GM21723 (cell line): Measurements from ENCODE around the gene CELSR3.

Experiments
- ATAC-seq: cut with Tn5 transposase; IDR thresholded peaks from one replicate; pipeline ENCODE4 v1.9.1; 2021; ENCODE audit warnings: mild to moderate bottlenecking, moderate library complexity; ENCODE audit not compliant: unreplicated experiment

The CELSR3 gene

DNA sequence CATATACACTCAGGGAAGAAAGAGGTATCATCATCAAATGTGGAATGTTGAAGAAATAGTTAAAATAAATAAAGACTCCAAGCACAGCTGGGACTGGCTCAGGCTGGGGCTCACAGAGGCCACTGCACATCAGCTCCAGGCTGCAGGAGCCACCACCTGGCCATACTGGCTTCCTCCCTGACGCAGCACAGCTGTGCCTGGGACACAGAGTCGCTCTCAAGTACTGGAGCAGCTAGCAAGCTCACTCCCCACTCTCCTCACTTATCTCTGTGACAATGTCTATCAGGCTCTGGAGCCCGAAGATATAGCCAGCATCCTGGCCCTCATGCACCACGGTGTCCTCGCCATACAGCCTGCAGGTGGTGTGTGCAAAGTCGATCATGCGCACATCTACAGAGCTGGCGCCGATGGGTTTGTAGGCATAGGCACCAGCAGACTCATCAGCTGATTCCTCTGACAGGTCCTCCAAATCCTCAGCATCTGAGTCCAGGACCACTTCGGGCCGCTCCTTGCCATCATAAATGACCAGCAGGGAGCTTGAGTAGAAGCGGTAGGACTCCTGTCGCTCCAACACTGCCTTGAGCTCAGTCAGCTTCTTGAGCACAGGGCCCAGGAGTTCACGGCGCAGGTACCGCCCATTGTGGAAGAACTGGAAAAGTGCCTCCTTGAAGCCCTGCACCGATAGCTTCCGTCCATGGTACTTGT lies 25.5 kb upstream of the CELSR3 start:
- no peak for ATAC-seq

GRCh38 chr3:48687220-48687678 lies 24.6 kb upstream of the CELSR3 start:
- ATAC-seq: no peak

GRCh38 chr3:48686538-48687219 lies 24.0 kb upstream of the CELSR3 start:
- ATAC-seq: no peak

DNA sequence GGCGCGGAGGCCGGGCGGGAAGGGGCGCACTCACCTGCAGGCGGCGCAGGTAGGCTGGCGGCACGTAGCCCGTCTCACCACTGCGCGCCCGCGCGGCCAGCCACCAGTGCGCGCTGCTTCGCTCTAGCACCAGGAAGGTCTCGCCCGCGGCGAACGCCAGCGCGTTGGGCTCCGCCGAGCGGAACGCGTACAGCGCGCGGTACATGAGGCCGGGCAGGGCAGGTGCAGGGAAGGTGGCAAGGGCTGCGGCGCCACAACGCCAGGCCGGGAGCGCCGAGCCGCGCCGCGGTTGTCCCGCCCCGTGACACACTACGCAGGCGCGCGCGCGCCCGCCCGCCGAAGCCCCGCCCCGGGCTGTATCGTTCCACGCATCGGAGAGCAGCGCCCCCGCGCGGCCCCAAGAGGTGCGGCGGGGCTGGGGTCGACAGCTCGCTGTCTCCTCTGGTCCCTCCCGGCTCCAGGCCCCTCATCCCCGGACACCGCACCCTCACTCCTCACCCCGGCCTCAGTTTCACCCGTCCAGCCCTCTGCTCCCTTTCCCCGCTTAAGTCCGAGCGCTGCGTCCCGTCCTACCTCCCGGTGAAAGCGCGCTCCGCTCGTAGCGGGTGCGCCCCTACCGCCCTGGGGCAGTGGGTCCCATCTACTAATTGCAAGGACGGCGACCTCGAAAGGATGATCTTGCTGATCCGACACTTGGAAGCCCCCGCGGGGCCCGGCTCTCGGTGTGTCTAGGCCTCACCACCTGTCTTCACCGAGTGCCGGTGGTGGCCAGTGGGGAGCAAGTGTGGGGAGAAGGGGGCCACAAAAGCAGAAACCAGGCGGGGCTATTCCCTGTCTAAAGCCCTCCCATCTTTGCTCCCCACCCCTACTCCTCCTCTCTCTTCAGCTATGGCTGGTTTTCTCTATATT lies 23.2 kb upstream of the CELSR3 start, which contains the start of gene NCKIPSD:
Gene NCKIPSD, minus strand, starts transcription at position 313 of the 909 bp plus-strand sequence. Its CDS starts 108 bp downstream, at position 205.
- peak; percentile 75 for ATAC-seq

DNA sequence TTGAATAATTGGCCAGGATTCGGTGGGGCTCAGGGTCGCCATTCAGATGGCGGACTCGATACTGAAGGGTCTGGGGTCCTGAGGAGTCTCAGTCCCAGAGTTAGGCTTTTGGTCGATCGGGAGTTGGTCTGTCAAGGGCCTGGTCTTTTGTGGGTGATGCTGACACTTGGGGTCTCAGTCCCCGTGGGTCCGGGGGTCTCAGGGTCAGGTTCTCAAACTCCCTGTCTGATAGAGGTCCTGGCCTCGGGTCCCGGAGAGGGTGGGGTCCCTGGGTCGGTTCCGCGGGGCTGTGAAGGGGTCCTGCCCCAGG lies 22.6 kb upstream of the CELSR3 start:
- ATAC-seq: no peak

DNA sequence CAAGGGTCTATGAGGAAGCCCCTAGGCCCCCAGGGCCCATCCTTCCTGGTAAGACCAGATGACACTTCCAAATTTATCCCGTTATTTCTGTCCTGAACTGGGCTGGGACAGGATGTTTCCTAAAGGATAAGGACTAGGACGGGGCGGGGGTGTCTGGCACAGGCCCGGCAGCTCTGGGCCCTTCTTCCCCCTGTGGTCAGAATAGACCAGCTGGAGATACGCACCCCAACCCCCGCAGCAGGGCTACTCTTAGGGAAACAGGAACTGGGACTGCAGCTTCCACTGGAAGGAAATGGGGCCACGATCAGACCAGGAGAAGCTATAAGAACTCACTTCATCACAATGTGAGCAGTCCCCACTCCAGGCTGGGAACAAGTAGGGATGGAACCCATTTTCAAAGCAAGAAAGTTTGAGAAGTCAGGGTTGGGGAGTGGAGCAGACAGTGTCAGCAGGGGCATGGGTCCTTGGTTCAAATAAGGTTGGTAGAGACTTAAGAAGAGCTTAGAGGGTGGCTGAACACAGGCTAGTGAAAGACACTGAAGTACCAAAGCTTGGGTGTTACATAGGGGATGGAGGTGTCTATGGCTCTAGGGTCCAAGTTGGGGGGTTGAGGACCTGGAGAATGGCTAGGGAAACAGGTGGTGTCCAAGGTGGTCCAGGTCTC lies 21.9 kb upstream of the CELSR3 start:
- no peak for ATAC-seq

DNA sequence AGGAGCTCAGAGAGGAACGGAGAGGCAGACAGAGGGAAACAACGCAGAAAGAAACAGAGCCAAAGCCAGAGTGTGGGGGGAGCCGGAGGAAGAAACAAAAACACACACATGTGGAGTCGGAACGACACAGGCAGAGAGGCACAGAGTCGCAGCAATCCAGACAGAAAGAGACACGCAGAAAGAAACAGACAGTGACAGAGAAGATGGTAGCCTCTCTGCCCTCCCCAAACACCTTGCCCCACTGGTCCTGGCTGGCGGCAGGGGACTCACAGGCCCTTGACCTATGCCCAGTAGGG lies 21.3 kb upstream of the CELSR3 start:
- no peak for ATAC-seq

DNA sequence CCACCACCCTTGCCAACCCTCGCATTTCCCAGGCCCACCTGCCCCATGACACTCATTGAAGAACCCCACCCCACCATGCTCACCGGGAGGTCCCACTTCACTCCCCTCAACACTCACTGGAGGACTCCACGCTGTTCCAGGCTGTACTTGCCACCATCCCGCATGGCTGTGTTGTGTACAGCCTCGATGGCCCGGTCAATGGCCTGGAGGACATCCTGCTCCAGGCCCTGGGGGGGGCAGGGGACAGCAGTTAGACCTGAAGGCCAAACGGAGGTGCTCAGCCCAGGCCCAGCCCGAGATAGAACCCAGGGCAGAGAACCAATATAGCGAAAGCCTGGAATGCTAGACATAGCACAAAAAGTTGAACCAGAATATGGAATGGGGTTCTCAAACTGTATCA lies 20.1 kb upstream of the CELSR3 start:
- no peak for ATAC-seq

DNA sequence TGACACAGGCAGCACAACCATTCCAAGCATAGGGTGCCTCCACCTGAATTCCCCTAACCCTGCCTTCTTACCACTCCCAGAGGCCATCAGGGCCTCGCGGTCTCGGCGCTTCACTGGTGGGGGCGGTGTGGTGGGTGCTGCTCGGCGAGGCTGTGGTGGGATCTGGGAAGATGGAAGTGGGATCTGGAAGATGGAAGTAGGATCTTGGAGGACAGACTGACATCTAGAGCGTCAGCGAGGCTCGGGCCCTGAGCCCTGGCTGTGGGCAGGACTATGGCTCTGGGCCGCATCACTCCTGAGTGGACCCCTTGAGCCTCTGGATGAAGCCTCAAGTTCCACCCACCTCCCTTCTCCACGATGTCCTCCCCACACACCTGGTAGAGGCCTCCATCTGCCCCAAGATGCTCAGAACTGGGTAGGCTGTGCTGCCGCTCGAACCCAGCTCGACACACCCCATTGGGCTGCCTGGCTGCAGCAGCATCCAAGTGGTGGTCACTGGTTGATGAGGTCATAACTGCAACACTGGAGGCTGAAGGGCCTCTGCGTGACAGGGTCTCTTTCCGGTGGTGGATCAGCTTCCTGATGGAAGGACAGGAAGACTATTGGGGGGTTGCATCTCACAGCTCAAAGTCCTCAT lies 19.4 kb upstream of the CELSR3 start:
- ATAC-seq: no peak

DNA sequence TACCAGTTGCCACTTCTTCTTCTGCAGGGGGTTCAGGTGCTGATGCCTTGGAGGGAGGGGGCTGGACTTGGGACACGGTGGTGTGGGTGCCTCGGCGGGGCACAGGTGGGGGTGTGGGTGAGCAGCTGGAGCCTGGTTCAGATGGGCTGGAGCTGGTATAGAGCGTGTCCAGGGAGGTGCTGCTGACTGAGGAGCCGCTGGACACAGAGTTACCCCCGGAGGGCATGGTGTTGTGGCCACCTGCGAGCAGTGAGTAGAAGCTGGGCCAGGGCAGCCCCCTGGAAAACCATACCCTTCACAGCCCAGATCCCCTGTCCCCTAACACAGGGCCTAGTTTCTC lies 18.8 kb upstream of the CELSR3 start:
- no peak for ATAC-seq

DNA sequence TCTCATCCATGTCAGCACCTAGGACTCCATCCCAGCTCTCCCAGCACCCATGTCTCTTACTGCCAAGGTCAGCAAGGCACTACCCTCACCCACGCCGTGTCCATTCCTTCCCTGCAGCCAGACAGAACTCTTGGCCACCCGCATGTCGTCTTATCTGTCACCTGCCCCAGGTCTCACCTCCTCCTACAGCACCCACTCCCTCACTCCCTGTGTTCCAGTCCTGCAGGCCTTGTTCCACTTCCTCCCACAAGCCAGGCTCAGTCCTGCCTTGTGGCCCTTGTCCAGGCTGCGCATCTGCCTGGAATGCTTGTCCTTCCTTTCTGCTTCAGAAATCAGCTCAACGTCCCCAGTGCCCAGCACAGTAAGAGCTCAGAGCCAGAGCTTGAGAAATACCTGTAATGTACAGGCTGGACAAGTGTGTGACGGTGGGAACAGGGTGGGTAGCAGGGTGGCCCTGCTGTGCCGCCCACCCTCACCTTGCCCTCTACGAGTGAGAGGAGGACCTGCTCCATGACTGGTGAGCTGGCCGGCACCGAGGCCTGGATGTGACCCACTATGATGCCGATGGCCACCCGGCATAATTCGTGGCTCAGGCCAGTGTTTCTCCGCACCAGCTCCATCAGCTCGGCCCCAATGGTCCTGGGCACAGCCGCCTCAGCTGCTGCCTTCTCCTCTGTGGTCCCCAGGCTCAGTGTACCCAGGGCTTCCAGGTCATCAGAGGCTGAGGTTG lies 18.3 kb upstream of the CELSR3 start:
- ATAC-seq: no peak

DNA sequence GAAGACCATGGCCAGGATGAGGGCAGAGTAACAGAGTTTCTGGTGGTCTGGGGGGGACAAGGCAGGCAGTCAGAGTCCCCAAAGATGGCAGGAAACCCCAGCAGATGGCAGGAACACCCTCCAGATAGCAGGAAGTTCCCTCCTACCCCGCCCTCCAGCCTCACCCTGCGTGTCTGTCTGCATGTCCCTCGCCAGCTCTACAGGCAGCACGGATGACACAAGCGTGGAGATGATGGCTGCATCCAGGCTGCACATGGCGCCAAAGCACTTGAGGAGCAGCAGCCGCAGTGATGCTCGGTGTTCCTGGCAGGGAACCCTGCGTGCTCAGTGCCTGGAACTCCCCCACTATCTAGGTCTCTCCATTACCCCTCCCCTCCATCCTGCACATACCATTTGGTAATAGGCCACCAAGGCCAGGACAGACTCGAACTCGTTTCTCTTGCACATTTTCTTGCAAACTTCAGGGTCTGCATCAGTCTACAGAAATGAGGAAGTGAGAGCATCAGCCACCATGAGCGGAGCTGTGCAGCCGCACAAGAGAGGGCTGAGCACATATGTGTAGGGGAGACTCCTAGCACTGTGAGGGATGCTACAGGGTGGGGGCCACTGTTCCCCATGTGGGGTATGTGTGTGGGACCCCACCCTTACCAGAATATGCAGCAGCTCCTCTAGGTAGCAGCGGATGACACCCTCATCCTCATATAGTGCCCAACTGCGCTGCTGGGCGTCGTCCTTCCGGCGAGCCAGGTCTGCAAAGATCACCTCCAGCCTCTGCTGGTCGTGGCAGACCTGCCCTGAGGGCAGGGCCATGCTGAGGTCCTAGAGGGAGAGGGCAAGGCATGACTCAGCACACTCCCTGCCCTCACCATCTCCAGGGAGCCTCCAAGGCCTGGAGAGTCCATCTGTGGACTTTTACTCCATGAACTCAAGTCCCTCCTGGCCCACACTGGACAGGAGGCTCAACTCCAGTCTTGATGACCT lies 17.0 kb upstream of the CELSR3 start:
- no peak for ATAC-seq

GRCh38 chr3:48678566-48679380 lies 16.1 kb upstream of the CELSR3 start:
- ATAC-seq: no peak

DNA sequence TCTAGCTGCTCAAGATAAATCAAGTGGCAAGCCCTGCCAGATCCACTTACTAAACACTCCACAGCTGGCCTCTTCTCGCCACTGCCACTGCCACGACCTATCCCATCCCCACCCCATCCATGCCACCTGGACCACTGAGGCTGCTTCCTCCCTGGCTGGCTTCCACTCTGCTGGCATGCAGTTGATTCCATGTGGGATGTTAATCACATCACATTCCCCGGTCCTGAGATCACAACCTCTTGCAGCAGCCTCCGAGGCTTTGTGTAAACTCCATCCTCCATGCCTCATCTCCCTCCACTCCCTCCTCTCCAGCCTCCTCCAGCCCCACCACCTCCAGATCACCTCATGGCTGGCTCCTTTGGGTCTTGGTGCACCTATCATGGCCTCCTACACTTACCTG lies 15.4 kb upstream of the CELSR3 start:
- ATAC-seq: no peak

GRCh38 chr3:48674505-48674904 lies 11.8 kb upstream of the CELSR3 start:
- ATAC-seq: no peak

GRCh38 chr3:48672522-48672921 lies 9.8 kb upstream of the CELSR3 start:
- no peak for ATAC-seq

DNA sequence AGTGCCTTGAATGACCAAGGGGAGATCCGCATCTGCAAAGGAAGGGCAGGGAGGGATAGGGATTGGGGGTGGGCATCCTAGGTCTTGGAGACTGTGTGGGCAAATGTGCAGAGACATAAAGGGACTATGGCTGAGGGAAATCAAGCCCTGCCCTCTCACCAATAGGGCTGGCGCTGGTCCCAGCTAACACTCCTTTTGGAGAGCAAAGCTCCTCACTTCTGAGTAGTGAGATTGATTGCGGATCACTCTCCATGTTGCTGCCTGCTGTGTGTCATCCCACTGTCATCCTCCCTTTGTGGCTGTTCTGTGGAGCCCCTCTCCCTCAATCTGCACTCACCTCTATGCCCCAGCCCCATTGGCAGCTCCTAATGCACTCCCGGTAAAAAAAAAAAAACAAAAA lies 2.2 kb upstream of the CELSR3 start:
- ATAC-seq: no peak

- ATAC-seq: no peak
These were observed 1.6 kb upstream of the CELSR3 start for GRCh38 chr3:48664313-48664644.
